ENCODE measurements around the gene CDC73.
"Not testable (repeated sequence)": the region's sequence is repeated elsewhere in the genome, so short reads cannot be mapped to it uniquely, and the experiment has no call there.

Gene CDC73

GRCh38 chr1:193114485-193115095 is 7.2 kb upstream of the CDC73 start:
- DNase-seq: no peak

GRCh38 chr1:193115629-193116227 is 6.1 kb upstream of the CDC73 start:
- no peak for DNase-seq

DNA sequence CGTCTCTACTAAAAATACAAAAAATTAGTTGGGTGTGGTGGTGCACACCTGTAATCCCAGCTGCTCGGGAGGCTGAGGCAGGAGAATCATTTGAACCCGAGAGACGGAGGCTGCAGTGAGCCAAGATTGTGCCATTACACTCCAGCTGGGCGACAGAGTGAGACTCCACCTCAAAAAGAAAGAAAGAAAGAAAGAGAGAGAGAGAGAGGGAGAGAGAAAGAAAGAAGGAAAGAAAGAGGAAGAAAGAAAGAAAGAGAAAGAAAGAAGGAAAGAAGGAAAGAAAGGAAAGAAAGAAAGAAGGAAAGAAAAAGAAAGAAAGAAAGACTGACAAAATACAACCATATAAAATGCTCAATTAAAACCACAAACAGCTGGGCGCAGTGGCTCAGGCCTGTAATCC is 4.7 kb upstream of the CDC73 start:
- not testable (repeated sequence) for DNase-seq

- no peak for DNase-seq
These were observed 3.6 kb upstream of the CDC73 start for GRCh38 chr1:193118194-193118593.

- DNase-seq: no peak
These were observed 2.8 kb upstream of the CDC73 start for GRCh38 chr1:193118803-193119730.

GRCh38 chr1:193120604-193121166 is 1.1 kb upstream of the CDC73 start:
- no peak for DNase-seq

GRCh38 chr1:193123751-193124150 is 1.9 kb downstream of the CDC73 start:
- DNase-seq: no peak

DNA sequence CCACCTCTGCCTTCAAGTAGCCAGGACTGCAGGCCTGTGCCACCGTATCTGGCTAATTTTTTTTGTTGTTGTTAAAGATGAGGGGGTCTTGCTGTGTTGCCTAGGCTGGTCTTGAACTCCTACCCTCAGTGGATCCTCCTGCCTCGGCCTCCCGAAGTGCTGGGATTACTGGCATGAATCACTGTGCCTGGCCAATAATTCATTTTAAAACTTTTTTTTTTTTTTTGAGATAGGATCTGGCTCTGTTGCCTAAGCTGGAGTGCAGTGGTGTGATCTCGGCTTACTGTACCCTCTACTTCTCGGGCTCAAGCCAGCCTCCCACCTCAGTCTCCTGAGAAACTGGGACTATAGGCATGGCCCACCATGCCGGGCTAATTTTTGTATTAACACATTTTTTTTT is 3.5 kb downstream of the CDC73 start:
- no peak for DNase-seq

DNA sequence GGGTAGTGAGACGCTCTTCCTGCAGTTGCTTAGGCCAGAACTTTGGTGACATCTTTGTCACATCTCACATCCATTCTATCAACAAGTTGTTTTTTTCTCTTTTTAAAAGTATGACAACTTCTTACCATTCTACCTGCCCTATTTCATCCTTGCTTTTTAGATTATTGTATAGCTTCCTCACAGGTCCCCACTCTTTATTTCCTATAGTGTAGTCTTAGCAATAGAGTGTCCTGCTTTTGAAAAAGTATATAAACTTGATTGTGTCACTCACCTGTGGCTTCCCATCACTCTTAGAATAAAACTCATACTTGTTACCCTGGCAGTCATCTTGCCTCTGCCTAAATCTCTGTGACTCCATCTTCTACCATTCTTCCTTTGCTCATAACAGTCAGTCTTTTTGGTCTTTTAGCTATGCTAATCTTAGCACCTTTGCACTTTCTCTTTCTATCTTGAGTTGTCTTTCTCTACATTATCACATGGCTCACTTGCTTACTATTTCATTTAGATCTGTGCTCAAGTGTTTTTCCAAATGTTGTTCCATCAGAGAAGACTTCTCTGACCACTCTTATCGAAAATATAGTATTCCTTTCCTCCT is 9.5 kb downstream of the CDC73 start:
- no peak for DNase-seq

- DNase-seq: no peak
These were observed 18.4 kb downstream of the CDC73 start for GRCh38 chr1:193140254-193140653.

- DNase-seq: no peak
These were observed 20.0 kb downstream of the CDC73 start for GRCh38 chr1:193141804-193142203.

- no peak for DNase-seq
These were observed 20.6 kb downstream of the CDC73 start for GRCh38 chr1:193142409-193142808.

GRCh38 chr1:193143285-193143684 is 21.5 kb downstream of the CDC73 start:
- DNase-seq: no peak

GRCh38 chr1:193144361-193144938 is 22.6 kb downstream of the CDC73 start:
- DNase-seq: no peak

DNA sequence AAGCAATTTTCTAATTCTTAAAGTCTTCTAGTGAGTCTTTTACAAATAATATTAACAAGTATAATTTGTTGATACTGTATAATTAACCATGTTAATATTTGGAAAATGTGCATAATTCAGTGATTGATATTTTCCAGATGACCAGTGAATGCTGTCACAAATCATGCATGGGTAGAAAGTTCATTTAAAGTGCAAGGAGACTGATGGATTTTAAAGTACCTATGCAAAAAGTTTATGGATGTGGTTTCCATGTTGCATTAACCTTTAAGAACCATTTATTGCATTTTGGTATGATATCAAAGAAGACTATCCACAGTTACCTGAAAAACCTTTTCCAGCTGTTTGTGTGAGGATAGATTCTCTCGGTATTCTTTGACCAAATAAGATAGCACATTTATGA is 23.2 kb downstream of the CDC73 start:
- DNase-seq: no peak

DNA sequence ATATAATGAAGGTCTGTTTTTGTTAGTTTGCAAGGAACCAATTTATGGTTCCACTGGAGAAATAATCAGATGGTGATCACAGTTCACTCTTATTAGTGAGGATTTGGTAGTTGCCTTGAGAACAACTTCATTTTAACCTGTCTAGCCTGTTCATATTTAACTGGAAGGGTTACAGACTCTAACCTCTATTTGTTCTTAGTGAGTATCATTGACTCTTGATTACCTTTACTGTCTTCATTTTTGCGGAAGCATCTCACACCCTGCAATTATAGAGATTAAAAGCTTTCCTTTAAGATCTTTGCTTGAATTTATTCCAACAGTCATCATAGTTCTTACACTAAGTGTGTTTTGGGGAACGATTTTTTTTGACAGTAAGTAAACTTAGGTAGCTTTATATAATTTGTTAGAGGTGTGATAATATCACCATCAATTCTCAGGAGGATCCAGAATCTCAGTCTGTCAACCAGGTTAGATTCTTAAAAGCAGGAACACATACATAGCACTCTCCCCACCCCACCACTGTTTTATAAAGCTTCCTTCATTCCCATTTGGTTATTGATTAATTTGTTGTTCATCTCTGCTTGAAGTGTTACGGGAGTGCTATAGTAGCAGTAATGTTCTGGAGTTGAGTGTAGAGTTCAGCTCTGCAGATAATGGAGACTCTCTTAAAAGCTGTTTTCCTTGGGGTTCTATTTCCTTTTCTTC is 34.4 kb downstream of the CDC73 start:
- no peak for DNase-seq

DNA sequence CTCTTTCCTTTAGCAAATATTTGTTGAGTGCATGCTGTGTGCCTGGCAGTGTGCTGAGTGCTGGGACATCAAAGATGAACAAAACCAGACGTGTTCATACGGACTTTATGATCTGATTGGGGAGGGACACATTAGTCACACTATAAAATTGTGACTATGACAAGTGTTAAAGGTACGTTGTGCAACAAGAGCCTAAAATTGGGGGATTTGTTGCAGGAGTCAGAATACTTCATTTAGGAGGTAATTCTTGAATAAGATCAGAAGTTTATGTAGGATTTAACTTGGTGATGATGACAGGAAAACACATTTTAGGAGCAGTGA is 35.0 kb downstream of the CDC73 start:
- no peak for DNase-seq

DNA sequence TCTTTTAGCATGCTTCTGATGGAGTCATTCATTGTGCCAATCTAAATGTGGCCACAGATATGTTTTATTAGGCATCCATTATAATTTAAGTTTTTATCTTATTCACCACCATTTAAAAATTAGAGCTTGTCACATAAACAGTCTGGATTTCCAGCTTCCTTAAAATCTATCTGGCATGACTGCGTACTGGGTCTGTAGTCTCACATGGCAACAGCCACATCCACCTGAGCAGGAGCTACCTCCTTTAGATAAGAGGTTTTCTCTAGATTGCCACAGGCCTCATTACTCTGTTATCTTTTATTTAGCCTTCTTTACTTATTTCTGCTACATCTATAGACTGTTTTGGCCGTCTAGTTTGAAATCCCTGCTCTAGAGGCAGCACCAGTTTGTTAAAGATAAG is 35.5 kb downstream of the CDC73 start:
- no peak for DNase-seq

DNA sequence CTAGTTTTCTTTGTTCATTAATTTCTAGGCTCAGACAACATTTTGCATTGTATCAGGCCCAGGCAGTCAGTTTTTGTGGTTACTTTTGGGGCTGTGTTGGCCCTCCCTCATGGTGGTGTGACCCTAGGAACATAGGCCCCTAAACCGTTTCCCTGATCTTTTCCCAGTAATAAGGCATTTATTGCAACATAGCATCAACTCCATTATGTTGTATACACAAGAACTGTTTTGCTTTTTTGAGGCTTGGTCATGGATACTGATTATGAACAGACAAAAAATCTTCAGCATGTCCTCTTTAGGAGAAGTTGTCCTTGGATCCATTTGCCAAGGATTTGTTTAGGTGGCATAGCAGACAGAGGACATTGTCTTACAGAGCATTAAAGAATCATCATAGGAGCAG is 54.3 kb downstream of the CDC73 start:
- no peak for DNase-seq

- DNase-seq: no peak
These were observed 55.0 kb downstream of the CDC73 start for GRCh38 chr1:193176788-193177187.

GRCh38 chr1:193179094-193179493 is 57.3 kb downstream of the CDC73 start:
- no peak for DNase-seq

DNA sequence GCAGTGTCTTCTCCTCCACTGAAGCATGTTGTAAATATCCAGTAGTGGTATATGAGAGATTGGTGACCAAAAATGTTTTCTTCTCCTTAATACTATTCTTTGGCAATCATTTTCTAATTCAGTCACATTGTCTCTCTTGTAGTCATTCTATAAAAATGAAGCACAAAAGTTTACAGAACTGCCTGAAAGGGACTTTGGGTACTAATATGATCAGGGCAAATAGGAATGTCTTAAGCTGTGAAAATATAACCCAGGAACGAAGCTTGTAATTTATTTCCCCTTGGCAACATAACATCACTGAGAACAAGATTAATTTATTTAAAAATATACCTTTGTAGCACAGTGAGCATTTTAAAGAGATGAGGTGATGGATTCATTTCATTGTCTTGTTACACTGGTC is 59.7 kb downstream of the CDC73 start:
- DNase-seq: no peak

All from NCI-H524 treated with DMSO at 0.1 percent for 48 hours (cell line).